Tibial artery (tissue), 4 donors: ENCODE measurements around the gene SMYD3.
"Not testable (repeated sequence)": the region's sequence is repeated elsewhere in the genome, so short reads cannot be mapped to it uniquely, and the experiment has no call there.

Experiments
- DNase-seq, 2 donors: peaks; one replicate each; pipeline ENCODE4 v3.0.0-alpha.2; 2019
- H3K27ac ChIP-seq, 2 donors: fragments of 200-600 bp; sonication (generic) in 1 of 2; 1 replicate in 1 of 2; 2 replicates in 1 of 2; pipeline ENCODE4 v1.5.1; 2018 to 2019; ENCODE audit warnings: mild to moderate bottlenecking in 1 of 2
- H3K27me3 ChIP-seq, 2 donors: fragments of 200-600 bp; sonication (generic) in 1 of 2; one replicate each; pipeline versions ENCODE4 v1.5.1 to v1.6.0; 2016 to 2019
- H3K36me3 ChIP-seq, 3 donors: fragments of 200-600 bp; sonication (generic) in 2 of 3; one replicate each; pipeline ENCODE4 v1.5.1; 2016 to 2019; ENCODE audit warnings: mild to moderate bottlenecking in 2 of 3
- H3K4me1 ChIP-seq, 4 donors: fragments of 200-600 bp; sonication (generic) in 2 of 4; 1 replicate in 3 of 4; 2 replicates in 1 of 4; pipeline ENCODE4 v1.5.1; 2016 to 2019
- H3K4me3 ChIP-seq, 2 donors: fragments of 200-600 bp; sonication (generic) in 1 of 2; 1 replicate in 1 of 2; 2 replicates in 1 of 2; pipeline ENCODE4 v1.5.1; 2018 to 2019; ENCODE audit warnings: mild to moderate bottlenecking in 2 of 2
- H3K9me3 ChIP-seq, 3 donors: fragments of 200-600 bp; sonication (generic) in 1 of 3; one replicate each; pipeline ENCODE4 v1.5.1; 2016 to 2019
- CTCF ChIP-seq, 2 experiments: fragments of 200-600 bp in 1 of 2; fragments of 450-650 bp in 1 of 2; IDR thresholded peaks; one replicate each; pipeline ENCODE4 v1.5.1; 2017 to 2019; ENCODE audit warnings: antibody characterized with exemption in 2 of 2, mild to moderate bottlenecking in 1 of 2, moderate library complexity in 1 of 2
- intact Hi-C: fragments of 100-400 bp; cut with DNase I; formaldehyde crosslinking; loops from one replicate; pipeline ENCODE4 v1.15.0; 2023; ENCODE audit warnings: low total_unique reads

The SMYD3 gene

GRCh38 chr1:245748646-245749045 lies 758.4 kb downstream of the SMYD3 start:
- H3K27me3 ChIP-seq = no peaks in the 10 kb centered on the region
- H3K4me3 ChIP-seq = no peak overlapping the region
- no peak for DNase-seq
- TF ChIP-seq CTCF (IDR thresholded peaks at IDR 0.05) = no peak
- H3K36me3 ChIP-seq = peaks cover 6 to 19% (median 10%) of the 10 kb centered on the region in 3 donors
- no peaks in the 10 kb centered on the region for H3K4me1 ChIP-seq
- H3K9me3 ChIP-seq = peaks cover 0 to 61% (median 11%) of the 10 kb centered on the region in 3 donors
- H3K27ac ChIP-seq = no peak overlapping the region
- intact Hi-C loops = no loop called here

GRCh38 chr1:245748240-245748639 lies 758.8 kb downstream of the SMYD3 start:
- no peak for TF ChIP-seq CTCF (IDR thresholded peaks at IDR 0.05)
- no peak for DNase-seq
- H3K27ac ChIP-seq = no peak overlapping the region
- H3K27me3 ChIP-seq = no peaks in the 10 kb centered on the region
- peaks cover 6 to 19% (median 10%) of the 10 kb centered on the region in 3 donors for H3K36me3 ChIP-seq
- intact Hi-C loops = no loop called here
- H3K4me3 ChIP-seq = no peak overlapping the region
- H3K4me1 ChIP-seq = no peaks in the 10 kb centered on the region
- H3K9me3 ChIP-seq = peaks cover 0 to 60% (median 11%) of the 10 kb centered on the region in 3 donors

- Histone ChIP-seq H3K36me3 (peaks cover 1 to 4% (median 2%) of the 10 kb centered on the region in 3 donors), H3K4me3 (no peak overlapping the region), H3K27ac (no peak overlapping the region), H3K27me3 (no peaks in the 10 kb centered on the region), H3K9me3 (peaks cover 0 to 29% (median 0%) of the 10 kb centered on the region in 3 donors), H3K4me1 (no peaks in the 10 kb centered on the region)
- TF ChIP-seq CTCF (IDR thresholded peaks at IDR 0.05) = no peak
- DNase-seq = no peak
- intact Hi-C loops = no loop called here
These were observed 764.2 kb downstream of the SMYD3 start for GRCh38 chr1:245742896-245743295.

GRCh38 chr1:245740336-245740735 lies 766.7 kb downstream of the SMYD3 start:
- DNase-seq, H3K4me3 ChIP-seq, H3K27ac ChIP-seq, H3K27me3 ChIP-seq, intact Hi-C loops, H3K36me3 ChIP-seq, H3K4me1 ChIP-seq: not testable (repeated sequence)
- peaks cover 0 to 12% (median 0%) of the 10 kb centered on the region in 3 donors for H3K9me3 ChIP-seq

- H3K4me1 ChIP-seq = no peaks in the 10 kb centered on the region
- no peak overlapping the region for H3K27ac ChIP-seq
- peaks cover 0 to 22% (median 0%) of the 10 kb centered on the region in 3 donors for H3K9me3 ChIP-seq
- TF ChIP-seq CTCF (IDR thresholded peaks at IDR 0.05) = no peak
- H3K4me3 ChIP-seq = no peak overlapping the region
- H3K27me3 ChIP-seq = no peaks in the 10 kb centered on the region
- intact Hi-C loops = no loop called here
- no peaks in the 10 kb centered on the region for H3K36me3 ChIP-seq
- DNase-seq = no peak
These were observed 776.3 kb downstream of the SMYD3 start for GRCh38 chr1:245730801-245731200.

- DNase-seq, H3K4me1 ChIP-seq, H3K4me3 ChIP-seq, H3K27ac ChIP-seq, H3K36me3 ChIP-seq, intact Hi-C loops, H3K27me3 ChIP-seq: not testable (repeated sequence)
- peaks cover 0 to 35% (median 8%) of the 10 kb centered on the region in 3 donors for H3K9me3 ChIP-seq
These were observed 779.0 kb downstream of the SMYD3 start for GRCh38 chr1:245728035-245728434.

GRCh38 chr1:245721488-245721887 lies 785.6 kb downstream of the SMYD3 start:
- DNase-seq = no peak
- H3K9me3 ChIP-seq = peaks cover 0 to 13% (median 8%) of the 10 kb centered on the region in 3 donors
- H3K27ac ChIP-seq = no peak overlapping the region
- intact Hi-C loops = no loop called here
- no peak overlapping the region for H3K4me3 ChIP-seq
- no peaks in the 10 kb centered on the region for H3K4me1 ChIP-seq
- no peak for TF ChIP-seq CTCF (IDR thresholded peaks at IDR 0.05)
- H3K36me3 ChIP-seq = no peaks in the 10 kb centered on the region
- no peaks in the 10 kb centered on the region for H3K27me3 ChIP-seq
